Dedifferentiated amniotic fluid mesenchymal stem cell (primary cell): ENCODE results near the gene CHSY3.
A peak's percentile ranks its signal among the peaks of the same experiment; 100 is the strongest.

Experiments
- DNase-seq: peaks from one replicate; pipeline ENCODE4 v3.0.0-alpha.2; 2016; ENCODE audit errors: extremely low spot score

CHSY3 gene

GRCh38 chr5:130023604-130024003 is 119.3 kb downstream of the CHSY3 start:
- no peak for DNase-seq

GRCh38 chr5:130024006-130024405 is 119.7 kb downstream of the CHSY3 start:
- DNase-seq = no peak

- DNase-seq = no peak
Measured at GRCh38 chr5:130025511-130025910, 121.2 kb downstream of the CHSY3 start.

GRCh38 chr5:130032807-130033206 is 128.5 kb downstream of the CHSY3 start:
- no peak for DNase-seq

- peak; percentile 32 for DNase-seq
Measured at GRCh38 chr5:130034566-130035210, 130.4 kb downstream of the CHSY3 start.

GRCh38 chr5:130035388-130035787 is 131.1 kb downstream of the CHSY3 start:
- no peak for DNase-seq

GRCh38 chr5:130037905-130038304 is 133.6 kb downstream of the CHSY3 start:
- no peak for DNase-seq

- DNase-seq = no peak
Measured at GRCh38 chr5:130043834-130044233, 139.6 kb downstream of the CHSY3 start.

- no peak for DNase-seq
Measured at GRCh38 chr5:130045334-130045733, 141.1 kb downstream of the CHSY3 start.

- DNase-seq = no peak
Measured at GRCh38 chr5:130050585-130050984, 146.3 kb downstream of the CHSY3 start.

GRCh38 chr5:130052752-130053151 is 148.5 kb downstream of the CHSY3 start:
- DNase-seq = no peak

GRCh38 chr5:130055572-130055971 is 151.3 kb downstream of the CHSY3 start:
- DNase-seq = no peak

GRCh38 chr5:130061746-130062145 is 157.5 kb downstream of the CHSY3 start:
- no peak for DNase-seq

- no peak for DNase-seq
Measured at GRCh38 chr5:130063603-130064002, 159.3 kb downstream of the CHSY3 start.

- no peak for DNase-seq
Measured at GRCh38 chr5:130064484-130064883, 160.2 kb downstream of the CHSY3 start.

- no peak for DNase-seq
Measured at GRCh38 chr5:130065617-130066016, 161.4 kb downstream of the CHSY3 start.

- DNase-seq = peak; percentile 37
Measured at GRCh38 chr5:130066644-130067043, 162.4 kb downstream of the CHSY3 start.

- DNase-seq = no peak
Measured at GRCh38 chr5:130067364-130067763, 163.1 kb downstream of the CHSY3 start.

- no peak for DNase-seq
Measured at GRCh38 chr5:130068101-130068500, 163.8 kb downstream of the CHSY3 start.

GRCh38 chr5:130068988-130069387 is 164.7 kb downstream of the CHSY3 start:
- DNase-seq = no peak

GRCh38 chr5:130074820-130075219 is 170.6 kb downstream of the CHSY3 start:
- DNase-seq = no peak

- DNase-seq = no peak
Measured at GRCh38 chr5:130077007-130077406, 172.7 kb downstream of the CHSY3 start.

- DNase-seq = no peak
Measured at GRCh38 chr5:130078661-130079060, 174.4 kb downstream of the CHSY3 start.

GRCh38 chr5:130090569-130091270 is 186.5 kb downstream of the CHSY3 start:
- DNase-seq = no peak
